IMR-90 (cell line): Measurements from ENCODE around the gene HAUS3. TPM values are rescaled to one million over a fixed set of nuclear protein-coding genes. Genes with fewer than 3 reads are reported as not detected.

Source experiments
- ATAC-seq: fragments of 200-7000 bp; cut with Tn5 transposase; 2 replicates; pipeline ENCODE4 v1.9.1; 2020; ENCODE audit warnings: low read depth, mild to moderate bottlenecking, moderate library complexity
- BruUV-seq: library from RNA; stranded (reverse); fragments of 400-500 nt; replicated peaks from 2 replicates; lab custom pipeline; 2021; lab: Mats Ljungman, UMichigan
- CTCF ChIA-PET: fragments of 300-600 bp; formaldehyde crosslinking; extraction: SDS; loops from one replicate; lab custom pipeline; 2021; ENCODE audit warnings: antibody characterized with exemption; lab: Yijun Ruan, JAX
- POLR2A ChIA-PET: fragments of 300-600 bp; sonication (Branson Sonifier 250); formaldehyde crosslinking; loops from one replicate; lab custom pipeline; 2022; ENCODE audit warnings: antibody characterized with exemption; ENCODE audit not compliant: unreplicated experiment; lab: Charles Lee
- DNase-seq: peaks from one replicate; pipeline ENCODE4 v3.0.0; 2013
- H2AFZ ChIP-seq: replicated peaks from 2 replicates; pipeline ENCODE3; 2013; ENCODE audit warnings: low read length, mild to moderate bottlenecking; ENCODE audit not compliant: poor library complexity
- H2AK5ac ChIP-seq: 2 replicates; pipeline ENCODE4 v1.6.1; 2013; ENCODE audit warnings: low read depth, low read length, inconsistent platforms
- H2AK9ac ChIP-seq: replicated peaks from 2 replicates; pipeline ENCODE3; 2013; ENCODE audit warnings: mild to moderate bottlenecking, low read depth, low read length, moderate library complexity; ENCODE audit not compliant: poor library complexity
- H2BK120ac ChIP-seq: 2 replicates; pipeline ENCODE4 v1.6.1; 2013; ENCODE audit warnings: low read depth, low read length, inconsistent platforms
- H2BK15ac ChIP-seq: 3 replicates; pipeline ENCODE4 v1.6.1; 2013; ENCODE audit warnings: low read depth, low read length, inconsistent platforms
- H2BK20ac ChIP-seq: 2 replicates; pipeline ENCODE4 v1.6.1; 2013; ENCODE audit warnings: low read depth, mild to moderate bottlenecking, inconsistent platforms, low read length, moderate library complexity
- H2BK5ac ChIP-seq: 2 replicates; pipeline ENCODE4 v1.6.1; 2013; ENCODE audit warnings: mild to moderate bottlenecking, low read depth, low read length, inconsistent platforms; ENCODE audit not compliant: poor library complexity, severe bottlenecking
- H3K14ac ChIP-seq: replicated peaks from 2 replicates; pipeline ENCODE4 v1.6.1; 2013; ENCODE audit warnings: low read depth, low read length, inconsistent platforms
- H3K18ac ChIP-seq: 2 replicates; pipeline ENCODE4 v1.6.1; 2013; ENCODE audit warnings: low read depth, low read length, control low read depth
- H3K23ac ChIP-seq: 2 replicates; pipeline ENCODE4 v1.6.1; 2013; ENCODE audit warnings: low read depth, low read length, inconsistent platforms
- H3K27ac ChIP-seq: 2 replicates; pipeline ENCODE4 v1.5.1; 2013; ENCODE audit warnings: mild to moderate bottlenecking, control low read depth, low read length; ENCODE audit not compliant: insufficient read depth
- H3K27me3 ChIP-seq: 2 replicates; pipeline ENCODE4 v1.6.1; 2013; ENCODE audit warnings: low read length; ENCODE audit not compliant: control insufficient read depth, insufficient read depth
- H3K36me3 ChIP-seq: 2 replicates; pipeline ENCODE4 v1.6.1; 2013; ENCODE audit warnings: low read length, mixed read lengths; ENCODE audit not compliant: control insufficient read depth, insufficient read depth
- H3K4ac ChIP-seq: 2 replicates; pipeline ENCODE4 v1.6.1; 2013; ENCODE audit warnings: low read depth, low read length, inconsistent platforms
- H3K4me1 ChIP-seq: 2 replicates; pipeline ENCODE4 v1.6.1; 2013; ENCODE audit warnings: low read length, mixed read lengths; ENCODE audit not compliant: control insufficient read depth, insufficient read depth
- H3K4me2 ChIP-seq: 2 replicates; pipeline ENCODE4 v1.6.1; 2013; ENCODE audit warnings: low read depth, mild to moderate bottlenecking, control low read depth, low read length, moderate library complexity
- H3K4me3 ChIP-seq: 2 replicates; pipeline ENCODE4 v1.5.1; 2013; ENCODE audit warnings: low read depth, mild to moderate bottlenecking, control low read depth, low read length, moderate library complexity; ENCODE audit not compliant: insufficient read depth
- H3K56ac ChIP-seq: 2 replicates; pipeline ENCODE4 v1.6.1; 2013; ENCODE audit warnings: low read length, inconsistent platforms; ENCODE audit not compliant: insufficient read depth; ENCODE audit errors: extremely low read depth
- H3K79me1 ChIP-seq, 2 experiments: 2 replicates each; pipeline ENCODE4 v1.6.1; 2013; ENCODE audit warnings: low read length in 2 of 2, inconsistent platforms in 1 of 2, low read depth in 1 of 2
- H3K9ac ChIP-seq: 2 replicates; pipeline ENCODE4 v1.6.1; 2013; ENCODE audit warnings: low read depth, low read length, control low read depth
- H3K9me1 ChIP-seq: 2 replicates; pipeline ENCODE4 v1.6.1; 2013; ENCODE audit warnings: low read length, inconsistent platforms; ENCODE audit not compliant: insufficient read depth
- H3K9me3 ChIP-seq: 2 replicates; pipeline ENCODE4 v1.6.1; 2013; ENCODE audit warnings: low read length; ENCODE audit not compliant: control insufficient read depth, insufficient read depth
- H4K20me1 ChIP-seq: 2 replicates; pipeline ENCODE4 v1.6.1; 2013; ENCODE audit warnings: low read length, inconsistent platforms; ENCODE audit not compliant: insufficient read depth
- H4K5ac ChIP-seq: 2 replicates; pipeline ENCODE4 v1.6.1; 2013; ENCODE audit warnings: mild to moderate bottlenecking, low read depth, low read length, control low read depth
- H4K8ac ChIP-seq, 2 experiments: 2 replicates each; pipeline ENCODE4 v1.6.1; 2013; ENCODE audit warnings: low read depth in 2 of 2, low read length in 2 of 2, control low read depth in 1 of 2, inconsistent platforms in 1 of 2
- H4K91ac ChIP-seq: 2 replicates; pipeline ENCODE4 v1.6.1; 2013; ENCODE audit warnings: low read depth, low read length, inconsistent platforms; ENCODE audit not compliant: insufficient read depth
- CHD1 ChIP-seq: IDR thresholded peaks from 2 replicates; pipeline ENCODE4 v1.6.1; 2012; ENCODE audit warnings: low read depth, low read length, improper control_type of control experiment
- CTCF ChIP-seq: conservative IDR thresholded peaks from 2 replicates; pipeline ENCODE4 v1.5.1; 2012; ENCODE audit warnings: mild to moderate bottlenecking, low read depth, low read length, improper control_type of control experiment
- MAFK ChIP-seq: IDR thresholded peaks from 2 replicates; pipeline ENCODE4 v1.6.1; 2012; ENCODE audit warnings: low read depth, low read length, improper control_type of control experiment
- MAZ ChIP-seq: IDR thresholded peaks from 2 replicates; pipeline ENCODE4 v1.6.1; 2012; ENCODE audit warnings: low read depth, mild to moderate bottlenecking, low read length, improper control_type of control experiment, moderate library complexity, borderline replicate concordance
- NFE2L2 ChIP-seq: fragments of 150-350 bp; IDR thresholded peaks from 2 replicates; pipeline ENCODE4 v1.6.1; 2016; ENCODE audit warnings: low read depth, mild to moderate bottlenecking, low read length
- POLR2A ChIP-seq: IDR thresholded peaks from 2 replicates; pipeline ENCODE4 v1.6.1; 2012; ENCODE audit warnings: mild to moderate bottlenecking, low read depth, low read length
- USF2 ChIP-seq: fragments of 150-350 bp; IDR thresholded peaks from 2 replicates; pipeline ENCODE4 v1.6.1; 2017; ENCODE audit warnings: mild to moderate bottlenecking, antibody characterized with exemption, low read length, low read depth
- WGBS, 2 experiments: methylation state at CpG; one replicate each; pipeline versions ENCODE4 v1.1.5 to v1.1.7; 2013; ENCODE audit warnings: missing lambda C conversion rate in 2 of 2; ENCODE audit not compliant: insufficient read length in 1 of 2; ENCODE audit errors: extremely low coverage in 2 of 2; 5-methylcytosine and 5-hydroxymethylcytosine counted together
- dilution Hi-C: fragments of 300-500 bp; cut with HindIII; formaldehyde crosslinking; loops from one replicate; pipeline ENCODE4 v1.14.3; 2018; ENCODE audit warnings: low sequenced_read_pairs; ENCODE audit not compliant: unreplicated experiment
- in situ Hi-C: fragments of 300-500 bp; cut with MboI; formaldehyde crosslinking; loops from 3 replicates; pipeline ENCODE4 v1.14.3; 2019; ENCODE audit warnings: low sequenced_read_pairs, inconsistent platforms, mixed read lengths
- intact Hi-C: fragments of 100-400 bp; cut with micrococcal nuclease; formaldehyde crosslinking; loops from 2 replicates; pipeline ENCODE4 v1.10.0; 2022
- polyA plus RNA-seq, 3 experiments: library from polyadenylated mRNA; depleted of rRNA; stranded (reverse); fragments of >200 nt; gene quantifications; 2 replicates each; pipeline ENCODE4 v1.2.3, GENCODE V29; 2012; ENCODE audit warnings: low replicate concordance in 1 of 3
- total RNA-seq: library from RNA; depleted of rRNA; stranded (reverse); fragments of >200 nt; gene quantifications from 2 replicates; pipeline ENCODE4 v1.2.3, GENCODE V29; 2012

Gene HAUS3
- total and polyA plus RNA-seq, 2 of the 4 experiments (the other 2 are of a cell fraction) = 4.3 to 4.8 TPM

- Histone ChIP-seq H3K9me3 (no peaks in the 10 kb centered on the region), H3K4ac (no peak overlapping the region), H4K8ac (no peak overlapping the region), H3K23ac (no peak overlapping the region), H2BK15ac (no peak overlapping the region), H2AK9ac (no peak overlapping the region), H2BK120ac (no peak overlapping the region), H3K36me3 (no peaks in the 10 kb centered on the region), H3K27me3 (peaks cover 2% of the 10 kb centered on the region; the same call in 1 of the 2 replicates), H3K27ac (no peak overlapping the region), H4K91ac (no peak overlapping the region), H3K9ac (no peak overlapping the region), H2AFZ (no peak overlapping the region), H3K14ac (no peak overlapping the region), H3K56ac (no peak overlapping the region), H2BK20ac (no peak overlapping the region), H3K9me1 (no peaks in the 10 kb centered on the region), H4K20me1 (no peaks in the 10 kb centered on the region), H2AK5ac (no peak overlapping the region), H2BK5ac (no peak overlapping the region), H3K4me2 (no peak overlapping the region), H4K5ac (no peak overlapping the region), H3K4me1 (no peaks in the 10 kb centered on the region), H3K18ac (no peak overlapping the region), H3K4me3 (no peak overlapping the region), H3K79me1 (no peaks in the 10 kb centered on the region)
- WGBS, 2 experiments = 91% methylated on average over 11 of the region's 30 CpGs; no CpG with 5 or more reads in 1 of the 2 experiments
- no peak for ATAC-seq
- in situ Hi-C loops = no loop called here
- no TSS peak for BruUV-seq
- dilution Hi-C loops = no loop called here
- CTCF ChIA-PET = interaction anchor here (1.1 kb wide), 1 partner anchor 582 kb away, joined by 6 read pairs; no protein-coding TSS in a partner anchor
- POLR2A ChIA-PET = no interaction called here
- intact Hi-C loops = no loop called here
- DNase-seq = no peak
- TF ChIP-seq MAFK (no peak), MAZ (no peak), CTCF (no peak), USF2 (no peak), CHD1 (no peak), NFE2L2 (no peak), POLR2A (no peak)
Measured at GRCh38 chr4:2276581-2277325, 34.8 kb upstream of the HAUS3 start.
